ENCODE results near the gene PLEKHO2.

DNA sequence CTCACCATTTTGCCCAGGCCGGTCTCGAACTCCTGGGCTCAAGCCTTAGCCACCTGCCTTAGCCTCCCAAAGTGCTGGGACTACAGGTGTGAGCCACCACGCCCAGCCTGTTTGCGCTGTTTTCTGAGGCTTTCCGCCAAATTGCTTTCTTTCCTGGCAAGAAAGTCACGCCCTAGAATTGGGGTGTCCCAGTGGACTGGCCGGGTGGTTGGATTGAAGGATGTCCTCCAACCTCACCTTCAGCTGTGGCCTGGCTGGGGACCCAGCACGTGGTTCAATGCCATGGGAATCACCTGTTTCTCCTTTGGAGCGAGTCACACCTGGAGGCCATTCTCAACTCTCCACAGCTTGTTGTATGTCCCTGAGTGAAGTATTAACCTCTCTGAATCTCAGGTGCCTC lies 64.2 kb downstream of the PLEKHO2 start:
- TF ChIP-seq, protein P1, sequence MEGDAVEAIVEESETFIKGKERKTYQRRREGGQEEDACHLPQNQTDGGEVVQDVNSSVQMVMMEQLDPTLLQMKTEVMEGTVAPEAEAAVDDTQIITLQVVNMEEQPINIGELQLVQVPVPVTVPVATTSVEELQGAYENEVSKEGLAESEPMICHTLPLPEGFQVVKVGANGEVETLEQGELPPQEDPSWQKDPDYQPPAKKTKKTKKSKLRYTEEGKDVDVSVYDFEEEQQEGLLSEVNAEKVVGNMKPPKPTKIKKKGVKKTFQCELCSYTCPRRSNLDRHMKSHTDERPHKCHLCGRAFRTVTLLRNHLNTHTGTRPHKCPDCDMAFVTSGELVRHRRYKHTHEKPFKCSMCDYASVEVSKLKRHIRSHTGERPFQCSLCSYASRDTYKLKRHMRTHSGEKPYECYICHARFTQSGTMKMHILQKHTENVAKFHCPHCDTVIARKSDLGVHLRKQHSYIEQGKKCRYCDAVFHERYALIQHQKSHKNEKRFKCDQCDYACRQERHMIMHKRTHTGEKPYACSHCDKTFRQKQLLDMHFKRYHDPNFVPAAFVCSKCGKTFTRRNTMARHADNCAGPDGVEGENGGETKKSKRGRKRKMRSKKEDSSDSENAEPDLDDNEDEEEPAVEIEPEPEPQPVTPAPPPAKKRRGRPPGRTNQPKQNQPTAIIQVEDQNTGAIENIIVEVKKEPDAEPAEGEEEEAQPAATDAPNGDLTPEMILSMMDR (IDR thresholded peaks at IDR 0.05; ENCODE audit: insufficient read depth, low read length) = no peak
- no peak for TF ChIP-seq POLR2AphosphoS5 (IDR thresholded peaks at IDR 0.05; ENCODE audit: low read depth)
